B cell (primary cell): ENCODE measurements around the gene EFCAB12. TPM values are rescaled to one million over a fixed set of nuclear protein-coding genes. Genes with fewer than 3 reads are reported as not detected.
A peak's percentile ranks its signal among the peaks of the same experiment; 100 is the strongest.

ENCODE experiments used
- ATAC-seq: fragments of 200-7000 bp; cut with Tn5 transposase; one replicate; pipeline ENCODE4 v1.10.0; 2021; ENCODE audit warnings: low read depth, mild to moderate bottlenecking, moderate number of reproducible peaks, moderate library complexity
- CTCF ChIA-PET: fragments of 350-600 bp; sonication (Branson Sonifier 250); formaldehyde crosslinking; loops from one replicate; lab custom pipeline; 2021; ENCODE audit warnings: antibody characterized with exemption, inconsistent platforms; lab: Charles Lee
- POLR2A ChIA-PET: fragments of 350-600 bp; sonication (Branson Sonifier 250); formaldehyde crosslinking; loops from one replicate; lab custom pipeline; 2021; ENCODE audit warnings: antibody characterized with exemption; lab: Charles Lee
- DNase-seq: peaks from one replicate; pipeline ENCODE4 v3.0.0; 2013
- H2AFZ ChIP-seq: 2 replicates; pipeline ENCODE4 v1.6.1; 2012; ENCODE audit warnings: mild to moderate bottlenecking, low read depth, low read length; ENCODE audit not compliant: insufficient read depth, poor library complexity, severe bottlenecking
- H3K27ac ChIP-seq, 2 donors: 1 replicate in 1 of 2; 2 replicates in 1 of 2; pipeline ENCODE4 v1.5.1; 2012 to 2013; ENCODE audit warnings: low read length in 2 of 2, mild to moderate bottlenecking in 2 of 2, moderate library complexity in 1 of 2
- H3K27me3 ChIP-seq, 4 experiments: fragments of 200-600 bp in 1 of 4; sonication (generic) in 1 of 4; replicated peaks in 1 of 4; 1 replicate in 2 of 4; 2 replicates in 2 of 4; pipeline versions ENCODE4 v1.6.1 to v1.7.0; 2013 to 2016; ENCODE audit warnings: low read length in 3 of 4, mild to moderate bottlenecking in 2 of 4, mixed read lengths in 1 of 4, moderate library complexity in 1 of 4; ENCODE audit not compliant: insufficient read depth in 4 of 4, control insufficient read depth in 3 of 4; ENCODE audit errors: control extremely low read depth in 1 of 4
- H3K36me3 ChIP-seq, 2 experiments: replicated peaks in 1 of 2; 1 replicate in 1 of 2; 2 replicates in 1 of 2; pipeline versions ENCODE4 v1.6.1 to v1.7.1; 2013; ENCODE audit warnings: low read length in 1 of 2; ENCODE audit not compliant: insufficient read depth in 2 of 2, control insufficient read depth in 1 of 2; ENCODE audit errors: control extremely low read depth in 1 of 2, extremely low read depth in 1 of 2
- H3K4me1 ChIP-seq, 2 donors: fragments of 200-600 bp in 1 of 2; sonication (generic) in 1 of 2; 1 replicate in 1 of 2; 2 replicates in 1 of 2; pipeline versions ENCODE4 v1.5.1 to v1.6.1; 2013 to 2017; ENCODE audit warnings: low read length in 2 of 2; ENCODE audit not compliant: control insufficient read depth in 2 of 2, insufficient read depth in 2 of 2
- H3K4me2 ChIP-seq: replicated peaks from 2 replicates; pipeline ENCODE3; 2012; ENCODE audit warnings: mild to moderate bottlenecking, low read depth, low read length; ENCODE audit not compliant: poor library complexity, severe bottlenecking
- H3K4me3 ChIP-seq, 5 experiments: fragments of 200-600 bp in 1 of 5; sonication (generic) in 1 of 5; 1 replicate in 3 of 5; 2 replicates in 2 of 5; pipeline versions ENCODE4 v1.5.1 to v1.7.0; 2011 to 2016; ENCODE audit warnings: low read length in 4 of 5, mild to moderate bottlenecking in 4 of 5, low read depth in 2 of 5, control low read depth in 1 of 5, moderate library complexity in 1 of 5; ENCODE audit not compliant: insufficient read depth in 1 of 5; ENCODE audit errors: control extremely low read depth in 1 of 5, extremely low read depth in 1 of 5
- H3K79me2 ChIP-seq: fragments of 200-600 bp; sonication (generic); one replicate; pipeline ENCODE4 v1.6.0; 2016; ENCODE audit warnings: low read length; ENCODE audit not compliant: control insufficient read depth, insufficient read depth
- H3K9ac ChIP-seq: fragments of 200-600 bp; sonication (generic); 2 replicates; pipeline ENCODE4 v1.6.1; 2017; ENCODE audit warnings: mild to moderate bottlenecking, low read length, moderate library complexity
- H3K9me3 ChIP-seq, 3 donors: one replicate each; pipeline versions ENCODE4 v1.6.1 to v1.7.1; 2013; ENCODE audit warnings: low read length in 2 of 3; ENCODE audit not compliant: control insufficient read depth in 2 of 3, insufficient read depth in 1 of 3; ENCODE audit errors: control extremely low read depth in 1 of 3
- H4K20me1 ChIP-seq: 2 replicates; pipeline ENCODE4 v1.6.0; 2012; ENCODE audit warnings: mild to moderate bottlenecking, low read length; ENCODE audit not compliant: insufficient read depth, control insufficient read depth, poor library complexity, severe bottlenecking
- H3K27ac Mint-ChIP-seq: one replicate; pipeline ENCODE4 v1.8.0; 2021; ENCODE audit warnings: mixed read lengths
- H3K27me3 Mint-ChIP-seq: one replicate; pipeline ENCODE4 v1.8.0; 2021; ENCODE audit warnings: mixed read lengths
- H3K4me1 Mint-ChIP-seq: one replicate; pipeline ENCODE4 v1.8.0; 2021; ENCODE audit warnings: mixed read lengths
- H3K4me3 Mint-ChIP-seq: one replicate; pipeline ENCODE4 v1.8.0; 2021; ENCODE audit warnings: mixed read lengths
- H3K9me3 Mint-ChIP-seq: one replicate; pipeline ENCODE4 v1.8.0; 2022; ENCODE audit warnings: mixed read lengths; ENCODE audit not compliant: insufficient read depth
- EZH2 ChIP-seq: IDR thresholded peaks from 2 replicates; pipeline ENCODE4 v1.6.1; 2012; ENCODE audit warnings: borderline replicate concordance, low read depth, mild to moderate bottlenecking, moderate library complexity, low read length; ENCODE audit not compliant: insufficient read depth, poor library complexity, severe bottlenecking
- WGBS: methylation state at CpG from one replicate; pipeline ENCODE4 v1.1.5; 2013; ENCODE audit warnings: missing lambda C conversion rate; ENCODE audit not compliant: insufficient coverage; 5-methylcytosine and 5-hydroxymethylcytosine counted together
- intact Hi-C: fragments of 100-400 bp; cut with micrococcal nuclease; formaldehyde crosslinking; loops from one replicate; pipeline ENCODE4 v1.10.0; 2022
- polyA plus RNA-seq: library from polyadenylated mRNA; depleted of rRNA; stranded (reverse); fragments of >200 nt; gene quantifications from 2 replicates; pipeline ENCODE4 v1.2.3, GENCODE V29; 2012
- total RNA-seq, 2 donors: library from RNA; stranded (reverse); fragments of 120-200 nt in 1 of 2; gene quantifications; 1 replicate in 1 of 2; 2 replicates in 1 of 2; pipeline versions ENCODE4 v1.2.3 to v1.2.4, GENCODE V29; 2013 to 2022
- TF ChIP-seq, protein P1 (sequence below): fragments of 200-600 bp; IDR thresholded peaks from one replicate; pipeline ENCODE4 v1.8.0; 2022; ENCODE audit warnings: antibody characterized with exemption, mild to moderate bottlenecking

The EFCAB12 gene
- total and polyA plus RNA-seq, 2 donors (not counting 1 experiment from before 2014, with no cell fraction given): 3.5 to 6.5 TPM

DNA sequence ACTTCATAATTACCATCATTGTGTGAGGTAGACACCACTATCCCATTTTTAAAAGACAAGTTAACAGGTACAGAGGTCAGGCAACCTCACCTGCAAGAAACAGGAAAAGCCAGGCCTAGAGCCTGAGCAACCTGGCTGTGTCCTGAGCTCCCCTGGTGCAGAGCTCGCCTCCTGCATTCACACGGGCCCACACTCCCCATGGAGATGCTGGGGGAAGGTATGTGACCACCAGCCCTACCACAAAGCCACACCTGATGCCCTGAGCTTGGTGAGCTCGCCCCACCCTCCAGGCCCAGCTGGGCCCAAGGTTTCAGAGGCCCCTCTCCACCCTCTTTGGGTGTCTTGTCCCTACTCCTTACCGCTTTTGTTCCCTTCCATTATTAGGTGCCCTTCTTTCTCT, 1.2 kb upstream of the EFCAB12 start:
- H3K9me3 ChIP-seq: peaks cover 0 to 10% (median 5%) of the 10 kb centered on the region in 3 donors
- no peak for DNase-seq

DNA sequence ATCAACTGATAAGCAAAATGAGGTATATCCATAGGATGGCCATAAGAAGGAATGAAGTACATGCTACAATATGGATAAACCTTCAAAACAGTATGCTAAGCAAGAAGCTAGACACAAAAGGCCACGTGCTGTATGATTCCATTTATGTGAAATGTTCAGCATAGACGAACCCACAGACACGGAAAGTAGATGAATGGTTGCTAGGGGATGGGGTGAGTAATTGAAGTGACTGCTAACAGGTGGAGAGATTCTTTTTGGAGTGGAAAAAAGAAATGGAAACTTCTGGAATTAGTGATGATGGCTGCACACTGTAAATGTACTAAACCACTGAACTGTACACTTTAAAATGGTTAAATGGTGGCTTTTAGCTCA, 630 bp upstream of the EFCAB12 start:
- H3K4me2 ChIP-seq: peak overlapping the region; percentile 99
- intact Hi-C loops: no loop called here
- CTCF ChIA-PET: interaction anchor here (1.1 to 2.2 kb wide), 3 partner anchors 23 to 46 kb away, joined by 3 to 5 read pairs (median 3); no protein-coding TSS in a partner anchor

More for the DNA sequence above, 1.2 kb upstream of the EFCAB12 start:
- no peak overlapping the region for H3K4me2 ChIP-seq
- no peak overlapping the region for H2AFZ ChIP-seq
- CTCF ChIA-PET: interaction anchor here (1.1 to 2.2 kb wide), 2 partner anchors 24 to 47 kb away, joined by 3 to 5 read pairs; no protein-coding TSS in a partner anchor
- no peak overlapping the region for H3K9ac ChIP-seq
- no peak overlapping the region for H3K4me3 ChIP-seq
- 36% methylated on average over 2 of the region's 4 CpGs for WGBS
- H4K20me1 ChIP-seq: no peaks in the 10 kb centered on the region
- Mint-ChIP-seq H3K9me3 (peaks cover under 1% of the 10 kb centered on the region), H3K27me3 (no peaks in the 10 kb centered on the region), H3K27ac (peak overlapping the region; percentile 88), H3K4me3 (peak overlapping the region; percentile 0), H3K4me1 (peaks cover 67% of the 10 kb centered on the region)
- peaks cover 45 to 59% of the 10 kb centered on the region in 2 donors for H3K4me1 ChIP-seq
- intact Hi-C loops: no loop called here
- ATAC-seq: no peak
- H3K36me3 ChIP-seq: peaks cover 25 to 45% of the 10 kb centered on the region in 2 experiments
- TF ChIP-seq, protein P1, sequence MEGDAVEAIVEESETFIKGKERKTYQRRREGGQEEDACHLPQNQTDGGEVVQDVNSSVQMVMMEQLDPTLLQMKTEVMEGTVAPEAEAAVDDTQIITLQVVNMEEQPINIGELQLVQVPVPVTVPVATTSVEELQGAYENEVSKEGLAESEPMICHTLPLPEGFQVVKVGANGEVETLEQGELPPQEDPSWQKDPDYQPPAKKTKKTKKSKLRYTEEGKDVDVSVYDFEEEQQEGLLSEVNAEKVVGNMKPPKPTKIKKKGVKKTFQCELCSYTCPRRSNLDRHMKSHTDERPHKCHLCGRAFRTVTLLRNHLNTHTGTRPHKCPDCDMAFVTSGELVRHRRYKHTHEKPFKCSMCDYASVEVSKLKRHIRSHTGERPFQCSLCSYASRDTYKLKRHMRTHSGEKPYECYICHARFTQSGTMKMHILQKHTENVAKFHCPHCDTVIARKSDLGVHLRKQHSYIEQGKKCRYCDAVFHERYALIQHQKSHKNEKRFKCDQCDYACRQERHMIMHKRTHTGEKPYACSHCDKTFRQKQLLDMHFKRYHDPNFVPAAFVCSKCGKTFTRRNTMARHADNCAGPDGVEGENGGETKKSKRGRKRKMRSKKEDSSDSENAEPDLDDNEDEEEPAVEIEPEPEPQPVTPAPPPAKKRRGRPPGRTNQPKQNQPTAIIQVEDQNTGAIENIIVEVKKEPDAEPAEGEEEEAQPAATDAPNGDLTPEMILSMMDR: no peak
- no peak for TF ChIP-seq EZH2
- H3K27ac ChIP-seq: peak overlapping the region in 1 of 2 donors; percentile 63
- H3K27me3 ChIP-seq: no peaks in the 10 kb centered on the region
- POLR2A ChIA-PET: interaction anchor here (0.7 to 2.4 kb wide), 2 partner anchors 10 to 147 kb away, joined by 3 to 17 read pairs; partner anchors contain the start of genes IFT122 and MBD4
- peaks cover 51% of the 10 kb centered on the region for H3K79me2 ChIP-seq

More for the DNA sequence above, 630 bp upstream of the EFCAB12 start:
- POLR2A ChIA-PET: interaction anchor here (0.6 to 2.4 kb wide), 4 partner anchors 11 to 280 kb away, joined by 3 to 17 read pairs (median 6); partner anchors contain the start of genes IFT122 and MBD4
- Histone ChIP-seq H3K9ac (no peak overlapping the region), H3K27me3 (no peaks in the 10 kb centered on the region), H3K4me1 (peaks cover 45 to 62% of the 10 kb centered on the region in 2 donors), H3K36me3 (peaks cover 25 to 42% of the 10 kb centered on the region in 2 experiments), H3K9me3 (peaks cover 0 to 15% (median 10%) of the 10 kb centered on the region in 3 donors), H3K79me2 (peaks cover 48% of the 10 kb centered on the region), H3K27ac (peak overlapping the region; percentile 2 to 63), H2AFZ (peak overlapping the region; percentile 65), H4K20me1 (no peaks in the 10 kb centered on the region), H3K4me3 (peak overlapping the region in 1 of 5 experiments; percentile 53)
- ATAC-seq (no peak), DNase-seq (no peak)
- H3K9me3 Mint-ChIP-seq: peaks cover 5% of the 10 kb centered on the region
- no peaks in the 10 kb centered on the region for H3K27me3 Mint-ChIP-seq
- peak overlapping the region; percentile 90 for H3K4me3 Mint-ChIP-seq
- 100% methylated on average over 3 of the region's 3 CpGs for WGBS
- H3K4me1 Mint-ChIP-seq: peaks cover 68% of the 10 kb centered on the region
- H3K27ac Mint-ChIP-seq: peak overlapping the region; percentile 88
- TF ChIP-seq, protein P1: no peak
- TF ChIP-seq EZH2: no peak
